Measurements from ENCODE around the gene FBXW5.

GRCh38 chr9:136957901-136958300, 13.4 kb upstream of the FBXW5 start:
- no peak for TF ChIP-seq CTCF (conservative IDR thresholded peaks at IDR 0.05)
- no peak for TF ChIP-seq EZH2 (IDR thresholded peaks at IDR 0.05; ENCODE audit: low read depth)

Data from PC-9 (cell line).